ENCODE results near the gene IFITM1.

GRCh38 chr11:326842-327580, 13.2 kb downstream of the IFITM1 start:
- TF ChIP-seq CTCF (optimal IDR thresholded peaks at IDR 0.05 in 1 of 3, IDR thresholded peaks at IDR 0.05 in 1 of 3, conservative IDR thresholded peaks at IDR 0.05 in 1 of 3; ENCODE audit: extremely low read depth in 1 of 3, insufficient read depth in 2 of 3, low read length in 3 of 3) (no peak), EZH2 (IDR thresholded peaks at IDR 0.05; ENCODE audit: low read length) (no peak)

Data from keratinocyte (primary cell).